Neutrophil (primary cell): ENCODE data around the gene ERRFI1.

Source experiments
- H3K27ac ChIP-seq: fragments of 200-600 bp; sonication (generic); 2 replicates; pipeline ENCODE4 v1.5.1; 2016; ENCODE audit warnings: mild to moderate bottlenecking, moderate library complexity
- H3K27me3 ChIP-seq: fragments of 200-600 bp; sonication (generic); 2 replicates; pipeline ENCODE4 v1.6.0; 2016; ENCODE audit warnings: mild to moderate bottlenecking
- H3K36me3 ChIP-seq: fragments of 200-600 bp; sonication (generic); 2 replicates; pipeline ENCODE4 v1.5.1; 2017
- H3K4me1 ChIP-seq, 2 experiments: fragments of 200-600 bp in 1 of 2; sonication (generic) in 1 of 2; 1 replicate in 1 of 2; 2 replicates in 1 of 2; pipeline versions ENCODE4 v1.5.1 to v1.6.1; 2013 to 2016; ENCODE audit warnings: low read depth in 1 of 2, low read length in 1 of 2, mild to moderate bottlenecking in 1 of 2, moderate library complexity in 1 of 2; ENCODE audit not compliant: control insufficient read depth in 1 of 2, insufficient read depth in 1 of 2
- H3K4me3 ChIP-seq, 2 experiments: fragments of 200-600 bp in 1 of 2; sonication (generic) in 1 of 2; 1 replicate in 1 of 2; 2 replicates in 1 of 2; pipeline ENCODE4 v1.5.1; 2013 to 2016; ENCODE audit warnings: low read depth in 1 of 2, low read length in 1 of 2, mild to moderate bottlenecking in 1 of 2, moderate library complexity in 1 of 2
- H3K9me3 ChIP-seq: fragments of 200-600 bp; sonication (generic); 2 replicates; pipeline ENCODE4 v1.5.1; 2016
- TF ChIP-seq, protein P1 (sequence below): fragments of 200-600 bp; sonication (generic); IDR thresholded peaks from 2 replicates; pipeline ENCODE4 v1.5.1; 2016; ENCODE audit warnings: antibody characterized with exemption

Gene ERRFI1

DNA sequence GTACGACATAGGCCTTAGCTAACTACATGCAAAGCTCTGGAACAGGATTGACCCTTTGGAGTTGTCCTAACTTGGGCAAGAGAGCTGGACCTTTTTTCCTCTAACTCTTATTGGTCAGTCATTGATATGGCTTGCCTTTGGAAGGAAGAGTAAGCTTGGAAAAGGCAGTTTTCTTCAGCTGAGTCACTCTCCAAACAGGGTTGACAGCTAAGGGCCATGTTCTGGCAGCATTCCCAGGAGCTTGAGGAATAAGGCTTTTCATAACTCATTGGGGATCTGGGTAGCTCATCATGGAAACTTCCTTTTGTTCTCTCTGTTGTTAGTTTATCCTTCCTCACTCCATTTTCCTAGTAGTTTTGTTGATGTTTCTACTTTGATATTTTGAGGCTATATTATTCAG, 14.5 kb upstream of the ERRFI1 start:
- no peaks in the 10 kb centered on the region for H3K36me3 ChIP-seq
- H3K4me1 ChIP-seq, result no peaks in the 10 kb centered on the region
- TF ChIP-seq, protein P1, sequence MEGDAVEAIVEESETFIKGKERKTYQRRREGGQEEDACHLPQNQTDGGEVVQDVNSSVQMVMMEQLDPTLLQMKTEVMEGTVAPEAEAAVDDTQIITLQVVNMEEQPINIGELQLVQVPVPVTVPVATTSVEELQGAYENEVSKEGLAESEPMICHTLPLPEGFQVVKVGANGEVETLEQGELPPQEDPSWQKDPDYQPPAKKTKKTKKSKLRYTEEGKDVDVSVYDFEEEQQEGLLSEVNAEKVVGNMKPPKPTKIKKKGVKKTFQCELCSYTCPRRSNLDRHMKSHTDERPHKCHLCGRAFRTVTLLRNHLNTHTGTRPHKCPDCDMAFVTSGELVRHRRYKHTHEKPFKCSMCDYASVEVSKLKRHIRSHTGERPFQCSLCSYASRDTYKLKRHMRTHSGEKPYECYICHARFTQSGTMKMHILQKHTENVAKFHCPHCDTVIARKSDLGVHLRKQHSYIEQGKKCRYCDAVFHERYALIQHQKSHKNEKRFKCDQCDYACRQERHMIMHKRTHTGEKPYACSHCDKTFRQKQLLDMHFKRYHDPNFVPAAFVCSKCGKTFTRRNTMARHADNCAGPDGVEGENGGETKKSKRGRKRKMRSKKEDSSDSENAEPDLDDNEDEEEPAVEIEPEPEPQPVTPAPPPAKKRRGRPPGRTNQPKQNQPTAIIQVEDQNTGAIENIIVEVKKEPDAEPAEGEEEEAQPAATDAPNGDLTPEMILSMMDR, result no peak
- H3K27me3 ChIP-seq, result peaks cover 16% of the 10 kb centered on the region
- H3K9me3 ChIP-seq, result no peaks in the 10 kb centered on the region
- no peak overlapping the region for H3K4me3 ChIP-seq
- H3K27ac ChIP-seq, result no peak overlapping the region

DNA sequence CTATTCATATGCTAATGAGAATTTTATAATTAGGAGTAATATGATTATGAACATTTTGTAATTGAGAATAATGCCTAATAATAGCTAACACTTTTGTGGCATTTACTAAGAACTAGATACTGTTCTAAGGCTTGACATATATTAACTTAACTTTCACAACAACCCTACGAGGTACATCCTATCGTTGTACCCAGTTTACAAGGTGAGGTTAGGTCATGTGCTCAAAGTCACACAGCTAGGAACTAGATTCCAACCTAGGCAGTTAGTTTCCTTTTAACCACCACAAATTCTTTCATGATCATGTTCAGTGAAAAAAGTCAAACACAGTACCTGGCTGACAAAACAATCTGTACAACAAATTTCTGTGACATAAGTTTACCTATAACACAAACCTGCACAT, 13.0 kb upstream of the ERRFI1 start:
- Histone ChIP-seq H3K9me3 (no peaks in the 10 kb centered on the region), H3K27me3 (peaks cover 16% of the 10 kb centered on the region), H3K4me1 (no peaks in the 10 kb centered on the region), H3K4me3 (no peak overlapping the region), H3K36me3 (no peaks in the 10 kb centered on the region), H3K27ac (no peak overlapping the region)
- TF ChIP-seq, protein P1, result no peak

DNA sequence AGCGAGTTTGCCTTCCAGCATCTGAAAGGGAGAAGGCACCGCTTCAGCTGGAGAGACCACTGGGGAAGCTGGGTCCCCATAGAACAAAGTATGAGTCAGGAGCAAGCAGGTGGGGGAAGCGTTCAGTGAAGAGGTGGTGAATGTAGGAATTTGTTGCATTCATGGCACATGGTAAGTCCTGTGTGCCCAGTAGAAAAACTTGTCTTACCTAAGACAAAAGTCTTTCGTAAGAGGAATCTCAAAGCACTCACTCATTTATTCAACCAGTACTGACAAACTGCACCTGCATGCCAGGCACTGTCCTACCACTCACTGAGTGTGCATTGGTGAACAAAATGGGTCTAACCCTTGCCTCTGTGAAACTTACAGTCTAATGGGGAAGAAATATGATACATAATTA, 9.2 kb upstream of the ERRFI1 start:
- no peaks in the 10 kb centered on the region for H3K4me1 ChIP-seq
- no peak overlapping the region for H3K4me3 ChIP-seq
- peaks cover 23% of the 10 kb centered on the region for H3K27me3 ChIP-seq
- no peak overlapping the region for H3K27ac ChIP-seq
- no peaks in the 10 kb centered on the region for H3K9me3 ChIP-seq
- no peaks in the 10 kb centered on the region for H3K36me3 ChIP-seq
- TF ChIP-seq, protein P1, result no peak

DNA sequence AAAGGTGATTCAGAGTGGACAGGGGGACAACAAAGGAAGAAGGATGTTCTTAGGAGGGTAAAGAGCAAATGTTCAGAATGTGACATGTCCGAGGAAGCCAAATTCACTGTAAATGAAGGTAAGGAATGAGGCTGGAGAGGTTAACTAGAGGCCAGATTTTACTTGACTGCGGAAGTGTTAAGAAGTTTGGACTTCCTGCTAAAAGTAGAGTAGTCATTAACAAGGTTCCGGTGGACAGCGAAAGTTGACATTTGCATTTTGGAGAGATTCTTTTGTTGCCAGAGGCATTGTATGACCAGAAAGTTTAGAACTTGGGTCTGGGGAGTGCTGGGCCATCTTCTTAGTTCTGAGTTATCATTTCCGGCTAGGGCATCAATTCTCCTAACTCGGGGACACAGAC, 7.2 kb upstream of the ERRFI1 start:
- no peaks in the 10 kb centered on the region for H3K36me3 ChIP-seq
- H3K27me3 ChIP-seq, result peaks cover 39% of the 10 kb centered on the region
- H3K27ac ChIP-seq, result no peak overlapping the region
- no peaks in the 10 kb centered on the region for H3K4me1 ChIP-seq
- TF ChIP-seq, protein P1, result no peak
- H3K4me3 ChIP-seq, result no peak overlapping the region
- H3K9me3 ChIP-seq, result no peaks in the 10 kb centered on the region

DNA sequence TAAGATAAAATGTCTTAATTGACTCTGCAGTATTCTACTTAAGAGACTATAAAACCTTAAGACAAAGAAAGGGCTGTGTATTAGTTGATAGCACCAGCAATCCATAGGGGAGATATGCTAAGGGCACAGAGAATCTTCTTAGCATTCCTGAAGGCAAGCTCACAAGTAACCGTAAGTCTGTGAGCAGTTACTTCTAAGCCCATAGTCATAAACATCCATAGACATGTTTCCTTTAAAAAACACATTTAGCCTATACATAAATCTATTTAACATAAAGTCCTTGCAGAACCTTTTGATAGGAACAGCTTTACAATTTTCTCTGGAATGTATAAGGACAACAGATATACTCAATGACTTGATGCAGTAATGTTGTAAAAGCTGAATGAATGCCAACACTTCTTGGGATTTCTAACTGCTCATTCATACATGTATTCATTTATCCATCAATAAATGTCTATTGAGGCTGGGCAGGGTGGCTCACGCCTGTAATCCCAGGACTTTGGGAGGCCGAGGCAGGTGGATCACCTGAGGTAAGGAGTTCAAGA, 6.3 kb upstream of the ERRFI1 start:
- TF ChIP-seq, protein P1, result no peak
- no peaks in the 10 kb centered on the region for H3K36me3 ChIP-seq
- H3K9me3 ChIP-seq, result no peaks in the 10 kb centered on the region
- H3K4me1 ChIP-seq, result no peaks in the 10 kb centered on the region
- no peak overlapping the region for H3K4me3 ChIP-seq
- H3K27ac ChIP-seq, result no peak overlapping the region
- H3K27me3 ChIP-seq, result peaks cover 48% of the 10 kb centered on the region
